IPS DF 6.9 (cell line): ENCODE results near the gene AP3B2.

ENCODE experiments used
- DNase-seq: peaks from one replicate; pipeline ENCODE4 v3.0.0-alpha.2; 2013; ENCODE audit warnings: low read depth, low spot score
- H3K27ac ChIP-seq: one replicate; pipeline ENCODE4 v1.5.1; 2013; ENCODE audit warnings: low read length, control low read depth
- H3K27me3 ChIP-seq: 2 replicates; pipeline ENCODE4 v1.6.1; 2013; ENCODE audit warnings: mild to moderate bottlenecking, low read length; ENCODE audit not compliant: control insufficient read depth, insufficient read depth
- H3K36me3 ChIP-seq: 2 replicates; pipeline ENCODE4 v1.6.1; 2013; ENCODE audit warnings: low read length; ENCODE audit not compliant: control insufficient read depth, insufficient read depth
- H3K4me1 ChIP-seq: 2 replicates; pipeline ENCODE4 v1.6.1; 2013; ENCODE audit warnings: low read length; ENCODE audit not compliant: control insufficient read depth, insufficient read depth
- H3K4me3 ChIP-seq: 2 replicates; pipeline ENCODE4 v1.5.1; 2013; ENCODE audit warnings: mild to moderate bottlenecking, low read length
- H3K9me3 ChIP-seq: 2 replicates; pipeline ENCODE4 v1.6.1; 2013; ENCODE audit warnings: low read length, inconsistent platforms; ENCODE audit not compliant: control insufficient read depth, insufficient read depth
- WGBS: extraction: QIAGEN DNeasy Blood & Tissue Kit; methylation state at CpG from one replicate; pipeline ENCODE4 v1.1.7; 2013; ENCODE audit warnings: mixed read lengths, missing lambda C conversion rate; ENCODE audit not compliant: insufficient read length, insufficient coverage; 5-methylcytosine and 5-hydroxymethylcytosine counted together

The AP3B2 gene, protein sequence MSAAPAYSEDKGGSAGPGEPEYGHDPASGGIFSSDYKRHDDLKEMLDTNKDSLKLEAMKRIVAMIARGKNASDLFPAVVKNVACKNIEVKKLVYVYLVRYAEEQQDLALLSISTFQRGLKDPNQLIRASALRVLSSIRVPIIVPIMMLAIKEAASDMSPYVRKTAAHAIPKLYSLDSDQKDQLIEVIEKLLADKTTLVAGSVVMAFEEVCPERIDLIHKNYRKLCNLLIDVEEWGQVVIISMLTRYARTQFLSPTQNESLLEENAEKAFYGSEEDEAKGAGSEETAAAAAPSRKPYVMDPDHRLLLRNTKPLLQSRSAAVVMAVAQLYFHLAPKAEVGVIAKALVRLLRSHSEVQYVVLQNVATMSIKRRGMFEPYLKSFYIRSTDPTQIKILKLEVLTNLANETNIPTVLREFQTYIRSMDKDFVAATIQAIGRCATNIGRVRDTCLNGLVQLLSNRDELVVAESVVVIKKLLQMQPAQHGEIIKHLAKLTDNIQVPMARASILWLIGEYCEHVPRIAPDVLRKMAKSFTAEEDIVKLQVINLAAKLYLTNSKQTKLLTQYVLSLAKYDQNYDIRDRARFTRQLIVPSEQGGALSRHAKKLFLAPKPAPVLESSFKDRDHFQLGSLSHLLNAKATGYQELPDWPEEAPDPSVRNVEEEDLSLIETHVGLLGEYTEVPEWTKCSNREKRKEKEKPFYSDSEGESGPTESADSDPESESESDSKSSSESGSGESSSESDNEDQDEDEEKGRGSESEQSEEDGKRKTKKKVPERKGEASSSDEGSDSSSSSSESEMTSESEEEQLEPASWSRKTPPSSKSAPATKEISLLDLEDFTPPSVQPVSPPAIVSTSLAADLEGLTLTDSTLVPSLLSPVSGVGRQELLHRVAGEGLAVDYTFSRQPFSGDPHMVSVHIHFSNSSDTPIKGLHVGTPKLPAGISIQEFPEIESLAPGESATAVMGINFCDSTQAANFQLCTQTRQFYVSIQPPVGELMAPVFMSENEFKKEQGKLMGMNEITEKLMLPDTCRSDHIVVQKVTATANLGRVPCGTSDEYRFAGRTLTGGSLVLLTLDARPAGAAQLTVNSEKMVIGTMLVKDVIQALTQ

DNA sequence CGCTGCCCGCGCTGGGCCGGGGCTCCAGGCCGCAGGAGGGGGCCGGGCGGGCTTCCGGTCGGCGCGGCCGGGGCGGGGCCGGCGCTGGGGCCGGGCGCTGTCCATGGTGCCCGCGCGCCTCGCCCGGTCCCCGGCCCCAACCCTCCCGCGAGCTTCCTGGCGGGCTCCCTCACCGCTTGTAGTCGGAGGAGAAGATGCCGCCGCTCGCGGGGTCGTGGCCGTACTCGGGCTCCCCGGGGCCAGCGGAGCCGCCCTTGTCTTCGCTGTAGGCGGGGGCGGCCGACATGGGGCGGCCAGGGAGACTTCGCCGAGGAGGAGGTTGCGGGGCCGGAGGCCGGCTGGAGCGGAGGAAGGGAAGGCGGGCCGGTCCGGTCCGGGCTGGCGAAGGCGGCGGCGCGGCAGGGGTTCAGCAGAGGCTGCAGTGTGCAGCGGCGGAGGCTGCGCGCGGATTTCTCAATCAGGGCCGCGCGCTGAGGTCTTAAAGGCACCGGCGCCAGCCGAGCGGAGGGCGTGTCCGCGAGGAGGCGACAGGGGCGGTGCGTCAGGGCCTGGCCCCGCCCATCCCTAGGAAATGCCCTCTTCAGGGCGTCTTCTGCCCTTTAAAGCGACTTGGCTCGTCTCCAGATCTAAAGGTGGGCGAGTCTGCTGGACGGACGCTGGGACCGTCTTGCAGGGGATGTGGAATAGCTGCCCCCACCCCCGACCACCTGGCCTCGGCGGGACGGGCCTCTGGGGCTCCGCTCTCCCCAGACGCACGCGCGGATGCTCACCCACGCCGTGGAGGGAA is at the start of gene AP3B2:
Gene AP3B2, minus strand, starts transcription at position 455 of the 787 bp plus-strand sequence. Its CDS starts 169 bp downstream, at position 286.
- Histone ChIP-seq H3K4me3 (peak within 1 kb of the TSS; percentile 50; the same call in 1 of the 2 replicates), H3K9me3 (no peaks in the 10 kb centered on the region), H3K36me3 (peaks cover 4% of the 10 kb centered on the region; the same call in 1 of the 2 replicates), H3K4me1 (peaks cover 5% of the 10 kb centered on the region; the same call in 1 of the 2 replicates), H3K27ac (no peak within 1 kb of the TSS), H3K27me3 (no peaks in the 10 kb centered on the region)
- no CpG with 5 or more reads among the region's 95 CpGs for WGBS
- no peak for DNase-seq

- H3K4me3 ChIP-seq, result peak overlapping the region; percentile 93; the same call in 1 of the 2 replicates
- no CpG with 5 or more reads among the region's 4 CpGs for WGBS
- H3K4me1 ChIP-seq, result no peaks in the 10 kb centered on the region; the same call in 1 of the 2 replicates
- DNase-seq, result no peak
- no peak overlapping the region for H3K27ac ChIP-seq
- H3K27me3 ChIP-seq, result no peaks in the 10 kb centered on the region
- H3K36me3 ChIP-seq, result peaks cover 6% of the 10 kb centered on the region; the same call in 1 of the 2 replicates
- H3K9me3 ChIP-seq, result no peaks in the 10 kb centered on the region
Measured at GRCh38 chr15:82751308-82751707, 41.6 kb upstream of the AP3B2 start.

DNA sequence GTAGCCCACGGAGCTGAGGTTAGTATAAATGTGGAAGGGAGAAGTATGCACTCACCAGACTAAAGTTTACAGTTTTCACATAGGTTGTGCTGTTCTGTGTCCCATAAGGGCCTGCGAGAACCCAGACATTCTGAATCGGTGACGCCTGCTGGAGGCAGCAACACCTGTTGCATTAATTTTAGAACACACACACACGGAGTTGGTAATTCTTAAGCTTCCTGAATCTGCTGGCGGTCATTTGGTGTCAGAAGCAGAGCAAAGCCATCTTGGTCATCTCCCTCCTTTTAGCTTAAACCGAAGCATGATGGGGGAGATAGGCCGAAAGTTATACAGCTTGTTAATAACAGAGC is 41.1 kb upstream of the AP3B2 start:
- no peak overlapping the region for H3K27ac ChIP-seq
- H3K27me3 ChIP-seq, result no peaks in the 10 kb centered on the region
- H3K36me3 ChIP-seq, result peaks cover 3% of the 10 kb centered on the region; the same call in 1 of the 2 replicates
- DNase-seq, result no peak
- WGBS, result no CpG with 5 or more reads among the region's 8 CpGs
- H3K9me3 ChIP-seq, result no peaks in the 10 kb centered on the region
- no peaks in the 10 kb centered on the region; the same call in 1 of the 2 replicates for H3K4me1 ChIP-seq
- peak overlapping the region; percentile 93 for H3K4me3 ChIP-seq

GRCh38 chr15:82749951-82750830 is 40.5 kb upstream of the AP3B2 start:
- no peaks in the 10 kb centered on the region for H3K27me3 ChIP-seq
- peaks cover 3% of the 10 kb centered on the region; the same call in 1 of the 2 replicates for H3K36me3 ChIP-seq
- DNase-seq, result peak; percentile 64
- WGBS, result no CpG with 5 or more reads among the region's 47 CpGs
- H3K4me1 ChIP-seq, result no peaks in the 10 kb centered on the region; the same call in 1 of the 2 replicates
- no peak overlapping the region for H3K27ac ChIP-seq
- peak overlapping the region; percentile 93 for H3K4me3 ChIP-seq
- no peaks in the 10 kb centered on the region for H3K9me3 ChIP-seq

DNA sequence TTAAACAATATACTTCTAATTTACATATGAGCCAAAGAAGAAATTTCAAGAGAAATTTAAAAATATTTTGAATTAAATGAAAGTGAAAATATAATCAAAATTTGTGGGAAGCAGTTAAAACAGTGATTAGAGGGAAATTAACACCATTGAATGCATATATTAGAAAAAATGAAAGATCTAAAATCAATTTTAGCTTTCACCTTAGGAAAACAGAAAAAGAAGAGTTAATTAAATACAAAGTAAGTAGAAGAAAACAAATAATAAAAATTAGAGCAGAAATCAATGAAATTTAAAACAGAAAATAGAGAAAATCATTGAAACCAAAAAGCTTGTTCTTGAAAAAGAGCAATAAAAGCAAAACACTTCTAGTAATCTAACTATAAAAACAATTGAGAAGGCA is 38.6 kb upstream of the AP3B2 start:
- Histone ChIP-seq H3K9me3 (no peaks in the 10 kb centered on the region), H3K27ac (no peak overlapping the region), H3K4me3 (no peak overlapping the region), H3K4me1 (no peaks in the 10 kb centered on the region; the same call in 1 of the 2 replicates), H3K27me3 (no peaks in the 10 kb centered on the region), H3K36me3 (no peaks in the 10 kb centered on the region)
- DNase-seq, result no peak

GRCh38 chr15:82743810-82744209 is 34.1 kb upstream of the AP3B2 start:
- H3K36me3 ChIP-seq, result no peaks in the 10 kb centered on the region
- no CpG with 5 or more reads among the region's 1 CpG for WGBS
- no peaks in the 10 kb centered on the region for H3K27me3 ChIP-seq
- H3K27ac ChIP-seq, result no peak overlapping the region
- no peaks in the 10 kb centered on the region for H3K4me1 ChIP-seq
- no peak for DNase-seq
- H3K4me3 ChIP-seq, result no peak overlapping the region
- no peaks in the 10 kb centered on the region for H3K9me3 ChIP-seq

DNA sequence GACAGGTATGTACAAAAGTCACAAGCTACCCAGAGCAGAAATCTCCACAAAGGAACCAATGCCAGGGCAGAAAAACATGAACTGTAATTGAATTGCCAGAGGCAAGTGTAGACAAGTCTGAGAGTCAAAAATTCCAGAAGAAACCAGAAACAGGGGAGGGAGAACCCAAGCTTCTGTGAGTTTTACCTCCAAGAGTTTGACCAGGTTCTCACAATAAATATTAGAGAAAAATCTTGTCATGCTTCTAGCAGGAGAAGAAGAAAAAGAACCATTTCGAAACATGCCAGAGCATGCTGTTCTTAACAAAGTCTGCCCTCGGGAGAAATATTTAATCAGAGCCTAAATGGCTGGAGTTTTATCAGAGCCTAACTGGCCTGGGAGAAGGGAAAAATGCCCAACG is 32.5 kb upstream of the AP3B2 start:
- Histone ChIP-seq H3K4me1 (no peaks in the 10 kb centered on the region), H3K27me3 (no peaks in the 10 kb centered on the region), H3K4me3 (no peak overlapping the region), H3K9me3 (no peaks in the 10 kb centered on the region), H3K27ac (no peak overlapping the region), H3K36me3 (no peaks in the 10 kb centered on the region)
- WGBS, result no CpG with 5 or more reads among the region's 3 CpGs
- no peak for DNase-seq

DNA sequence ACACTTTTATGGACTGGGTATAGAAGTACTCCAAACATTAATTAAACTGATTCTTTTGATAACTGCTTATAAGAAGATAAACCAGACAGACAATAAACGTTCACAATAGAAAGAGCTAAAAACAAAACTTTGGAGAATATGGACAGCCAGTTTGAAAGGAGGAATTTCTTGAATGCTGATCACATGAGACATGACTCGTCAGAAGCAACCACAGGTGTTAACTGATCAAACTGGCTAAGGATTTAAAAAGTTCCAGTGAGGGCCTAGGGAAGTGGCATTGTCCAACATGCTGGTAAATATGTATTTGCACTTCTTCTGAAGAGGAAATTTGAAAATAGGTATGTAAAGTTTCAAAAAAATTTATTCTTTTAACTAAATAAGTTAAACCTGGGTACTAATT is 29.4 kb upstream of the AP3B2 start:
- H3K9me3 ChIP-seq, result no peaks in the 10 kb centered on the region
- no peaks in the 10 kb centered on the region for H3K4me1 ChIP-seq
- H3K4me3 ChIP-seq, result no peak overlapping the region
- H3K27ac ChIP-seq, result no peak overlapping the region
- DNase-seq, result no peak
- H3K36me3 ChIP-seq, result no peaks in the 10 kb centered on the region
- no peaks in the 10 kb centered on the region for H3K27me3 ChIP-seq
- WGBS, result no CpG with 5 or more reads among the region's 2 CpGs

DNA sequence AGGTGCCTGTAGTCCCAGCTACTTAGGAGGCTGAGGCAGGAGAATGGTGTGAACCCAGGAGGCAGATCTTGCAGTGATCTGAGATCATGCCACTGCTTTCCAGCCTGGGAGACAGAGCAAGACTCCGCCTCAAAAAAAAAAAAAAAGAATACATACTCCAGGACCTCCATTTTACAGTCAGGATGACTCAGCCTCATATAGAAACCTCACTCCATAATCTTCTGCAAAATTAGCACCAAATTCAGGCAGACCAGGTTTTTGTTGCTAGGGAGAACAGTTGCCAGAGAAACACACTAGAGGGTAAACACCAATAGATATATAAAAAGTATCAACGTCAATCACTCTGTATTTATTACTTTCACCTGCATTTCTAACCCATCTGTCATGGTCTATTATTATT is 28.3 kb upstream of the AP3B2 start:
- Histone ChIP-seq H3K27me3 (no peaks in the 10 kb centered on the region), H3K9me3 (no peaks in the 10 kb centered on the region), H3K4me1 (no peaks in the 10 kb centered on the region), H3K4me3 (no peak overlapping the region), H3K27ac (no peak overlapping the region), H3K36me3 (no peaks in the 10 kb centered on the region)
- WGBS, result no CpG with 5 or more reads among the region's 2 CpGs
- DNase-seq, result no peak
